IMR-90 (cell line): ENCODE measurements around the gene IFFO2. TPM values are rescaled to one million over a fixed set of nuclear protein-coding genes. Genes with fewer than 3 reads are reported as not detected.

Experiments
- ATAC-seq: fragments of 200-7000 bp; cut with Tn5 transposase; 2 replicates; pipeline ENCODE4 v1.9.1; 2020; ENCODE audit warnings: low read depth, mild to moderate bottlenecking, moderate library complexity
- BruUV-seq: library from RNA; stranded (reverse); fragments of 400-500 nt; replicated peaks from 2 replicates; lab custom pipeline; 2021; lab: Mats Ljungman, UMichigan
- CTCF ChIA-PET: fragments of 300-600 bp; formaldehyde crosslinking; extraction: SDS; loops from one replicate; lab custom pipeline; 2021; ENCODE audit warnings: antibody characterized with exemption; lab: Yijun Ruan, JAX
- POLR2A ChIA-PET: fragments of 300-600 bp; sonication (Branson Sonifier 250); formaldehyde crosslinking; loops from one replicate; lab custom pipeline; 2022; ENCODE audit warnings: antibody characterized with exemption; ENCODE audit not compliant: unreplicated experiment; lab: Charles Lee
- DNase-seq: peaks from one replicate; pipeline ENCODE4 v3.0.0; 2013
- H2AFZ ChIP-seq: replicated peaks from 2 replicates; pipeline ENCODE3; 2013; ENCODE audit warnings: low read length, mild to moderate bottlenecking; ENCODE audit not compliant: poor library complexity
- H2AK5ac ChIP-seq: 2 replicates; pipeline ENCODE4 v1.6.1; 2013; ENCODE audit warnings: low read depth, low read length, inconsistent platforms
- H2AK9ac ChIP-seq: replicated peaks from 2 replicates; pipeline ENCODE3; 2013; ENCODE audit warnings: mild to moderate bottlenecking, low read depth, low read length, moderate library complexity; ENCODE audit not compliant: poor library complexity
- H2BK120ac ChIP-seq: 2 replicates; pipeline ENCODE4 v1.6.1; 2013; ENCODE audit warnings: low read depth, low read length, inconsistent platforms
- H2BK15ac ChIP-seq: 3 replicates; pipeline ENCODE4 v1.6.1; 2013; ENCODE audit warnings: low read depth, low read length, inconsistent platforms
- H2BK20ac ChIP-seq: 2 replicates; pipeline ENCODE4 v1.6.1; 2013; ENCODE audit warnings: low read depth, mild to moderate bottlenecking, inconsistent platforms, low read length, moderate library complexity
- H2BK5ac ChIP-seq: 2 replicates; pipeline ENCODE4 v1.6.1; 2013; ENCODE audit warnings: mild to moderate bottlenecking, low read depth, low read length, inconsistent platforms; ENCODE audit not compliant: poor library complexity, severe bottlenecking
- H3K14ac ChIP-seq: replicated peaks from 2 replicates; pipeline ENCODE4 v1.6.1; 2013; ENCODE audit warnings: low read depth, low read length, inconsistent platforms
- H3K18ac ChIP-seq: 2 replicates; pipeline ENCODE4 v1.6.1; 2013; ENCODE audit warnings: low read depth, low read length, control low read depth
- H3K23ac ChIP-seq: 2 replicates; pipeline ENCODE4 v1.6.1; 2013; ENCODE audit warnings: low read depth, low read length, inconsistent platforms
- H3K27ac ChIP-seq: 2 replicates; pipeline ENCODE4 v1.5.1; 2013; ENCODE audit warnings: mild to moderate bottlenecking, control low read depth, low read length; ENCODE audit not compliant: insufficient read depth
- H3K27me3 ChIP-seq: 2 replicates; pipeline ENCODE4 v1.6.1; 2013; ENCODE audit warnings: low read length; ENCODE audit not compliant: control insufficient read depth, insufficient read depth
- H3K36me3 ChIP-seq: 2 replicates; pipeline ENCODE4 v1.6.1; 2013; ENCODE audit warnings: low read length, mixed read lengths; ENCODE audit not compliant: control insufficient read depth, insufficient read depth
- H3K4ac ChIP-seq: 2 replicates; pipeline ENCODE4 v1.6.1; 2013; ENCODE audit warnings: low read depth, low read length, inconsistent platforms
- H3K4me1 ChIP-seq: 2 replicates; pipeline ENCODE4 v1.6.1; 2013; ENCODE audit warnings: low read length, mixed read lengths; ENCODE audit not compliant: control insufficient read depth, insufficient read depth
- H3K4me2 ChIP-seq: 2 replicates; pipeline ENCODE4 v1.6.1; 2013; ENCODE audit warnings: low read depth, mild to moderate bottlenecking, control low read depth, low read length, moderate library complexity
- H3K4me3 ChIP-seq: 2 replicates; pipeline ENCODE4 v1.5.1; 2013; ENCODE audit warnings: low read depth, mild to moderate bottlenecking, control low read depth, low read length, moderate library complexity; ENCODE audit not compliant: insufficient read depth
- H3K56ac ChIP-seq: 2 replicates; pipeline ENCODE4 v1.6.1; 2013; ENCODE audit warnings: low read length, inconsistent platforms; ENCODE audit not compliant: insufficient read depth; ENCODE audit errors: extremely low read depth
- H3K79me1 ChIP-seq, 2 experiments: 2 replicates each; pipeline ENCODE4 v1.6.1; 2013; ENCODE audit warnings: low read length in 2 of 2, inconsistent platforms in 1 of 2, low read depth in 1 of 2
- H3K9ac ChIP-seq: 2 replicates; pipeline ENCODE4 v1.6.1; 2013; ENCODE audit warnings: low read depth, low read length, control low read depth
- H3K9me1 ChIP-seq: 2 replicates; pipeline ENCODE4 v1.6.1; 2013; ENCODE audit warnings: low read length, inconsistent platforms; ENCODE audit not compliant: insufficient read depth
- H3K9me3 ChIP-seq: 2 replicates; pipeline ENCODE4 v1.6.1; 2013; ENCODE audit warnings: low read length; ENCODE audit not compliant: control insufficient read depth, insufficient read depth
- H4K20me1 ChIP-seq: 2 replicates; pipeline ENCODE4 v1.6.1; 2013; ENCODE audit warnings: low read length, inconsistent platforms; ENCODE audit not compliant: insufficient read depth
- H4K5ac ChIP-seq: 2 replicates; pipeline ENCODE4 v1.6.1; 2013; ENCODE audit warnings: mild to moderate bottlenecking, low read depth, low read length, control low read depth
- H4K8ac ChIP-seq, 2 experiments: 2 replicates each; pipeline ENCODE4 v1.6.1; 2013; ENCODE audit warnings: low read depth in 2 of 2, low read length in 2 of 2, control low read depth in 1 of 2, inconsistent platforms in 1 of 2
- H4K91ac ChIP-seq: 2 replicates; pipeline ENCODE4 v1.6.1; 2013; ENCODE audit warnings: low read depth, low read length, inconsistent platforms; ENCODE audit not compliant: insufficient read depth
- CEBPB ChIP-seq: IDR thresholded peaks from 2 replicates; pipeline ENCODE4 v1.6.1; 2012; ENCODE audit warnings: low read depth, low read length, improper control_type of control experiment
- CHD1 ChIP-seq: IDR thresholded peaks from 2 replicates; pipeline ENCODE4 v1.6.1; 2012; ENCODE audit warnings: low read depth, low read length, improper control_type of control experiment
- ELK1 ChIP-seq: fragments of 150-350 bp; IDR thresholded peaks from 2 replicates; pipeline ENCODE4 v1.6.1; 2016; ENCODE audit warnings: low read depth, mild to moderate bottlenecking, low read length, moderate library complexity, borderline replicate concordance
- FOS ChIP-seq: fragments of 150-350 bp; IDR thresholded peaks from 2 replicates; pipeline ENCODE4 v1.6.1; 2016; ENCODE audit warnings: low read depth, low read length
- MAFK ChIP-seq: IDR thresholded peaks from 2 replicates; pipeline ENCODE4 v1.6.1; 2012; ENCODE audit warnings: low read depth, low read length, improper control_type of control experiment
- MAZ ChIP-seq: IDR thresholded peaks from 2 replicates; pipeline ENCODE4 v1.6.1; 2012; ENCODE audit warnings: low read depth, mild to moderate bottlenecking, low read length, improper control_type of control experiment, moderate library complexity, borderline replicate concordance
- NFE2L2 ChIP-seq: fragments of 150-350 bp; IDR thresholded peaks from 2 replicates; pipeline ENCODE4 v1.6.1; 2016; ENCODE audit warnings: low read depth, mild to moderate bottlenecking, low read length
- RCOR1 ChIP-seq: IDR thresholded peaks from 2 replicates; pipeline ENCODE4 v1.6.1; 2012; ENCODE audit warnings: mild to moderate bottlenecking, low read length, improper control_type of control experiment; ENCODE audit not compliant: insufficient replicate concordance
- RFX5 ChIP-seq: IDR thresholded peaks from 2 replicates; pipeline ENCODE4 v1.8.0; 2012; ENCODE audit warnings: low read depth, mild to moderate bottlenecking, low read length, moderate library complexity
- SMC3 ChIP-seq: fragments of 150-350 bp; IDR thresholded peaks from 2 replicates; pipeline ENCODE4 v1.6.1; 2016; ENCODE audit warnings: low read depth, mild to moderate bottlenecking, antibody characterized with exemption, low read length, moderate library complexity
- WGBS, 2 experiments: methylation state at CpG; one replicate each; pipeline versions ENCODE4 v1.1.5 to v1.1.7; 2013; ENCODE audit warnings: missing lambda C conversion rate in 2 of 2; ENCODE audit not compliant: insufficient read length in 1 of 2; ENCODE audit errors: extremely low coverage in 2 of 2; 5-methylcytosine and 5-hydroxymethylcytosine counted together
- dilution Hi-C: fragments of 300-500 bp; cut with HindIII; formaldehyde crosslinking; loops from one replicate; pipeline ENCODE4 v1.14.3; 2018; ENCODE audit warnings: low sequenced_read_pairs; ENCODE audit not compliant: unreplicated experiment
- in situ Hi-C: fragments of 300-500 bp; cut with MboI; formaldehyde crosslinking; loops from 3 replicates; pipeline ENCODE4 v1.14.3; 2019; ENCODE audit warnings: low sequenced_read_pairs, inconsistent platforms, mixed read lengths
- intact Hi-C: fragments of 100-400 bp; cut with micrococcal nuclease; formaldehyde crosslinking; loops from 2 replicates; pipeline ENCODE4 v1.10.0; 2022
- polyA plus RNA-seq, 3 experiments: library from polyadenylated mRNA; depleted of rRNA; stranded (reverse); fragments of >200 nt; gene quantifications; 2 replicates each; pipeline ENCODE4 v1.2.3, GENCODE V29; 2012; ENCODE audit warnings: low replicate concordance in 1 of 3
- total RNA-seq: library from RNA; depleted of rRNA; stranded (reverse); fragments of >200 nt; gene quantifications from 2 replicates; pipeline ENCODE4 v1.2.3, GENCODE V29; 2012

IFFO2 gene
- total and polyA plus RNA-seq, 2 of the 4 experiments (the other 2 are of a cell fraction): 14.5 to 18.2 TPM

GRCh38 chr1:18977428-18977827, 21.0 kb upstream of the IFFO2 start:
- H3K79me1 ChIP-seq: no peaks in the 10 kb centered on the region
- BruUV-seq: no TSS peak

More at GRCh38 chr1:18977428-18977827, 21.0 kb upstream of the IFFO2 start:
- Histone ChIP-seq H4K8ac (no peak overlapping the region), H3K27ac (no peak overlapping the region), H4K91ac (no peak overlapping the region), H2AK5ac (no peak overlapping the region), H2AK9ac (no peak overlapping the region), H3K14ac (no peak overlapping the region), H3K27me3 (peaks cover 15% of the 10 kb centered on the region), H4K20me1 (no peaks in the 10 kb centered on the region), H3K9ac (no peak overlapping the region), H2BK5ac (no peak overlapping the region), H3K23ac (no peak overlapping the region), H3K4me3 (no peak overlapping the region), H3K4me1 (no peaks in the 10 kb centered on the region), H3K9me3 (peaks cover 12% of the 10 kb centered on the region), H3K36me3 (no peaks in the 10 kb centered on the region), H2AFZ (no peak overlapping the region), H3K9me1 (no peaks in the 10 kb centered on the region), H4K5ac (no peak overlapping the region), H2BK20ac (no peak overlapping the region), H2BK15ac (no peak overlapping the region), H2BK120ac (no peak overlapping the region), H3K18ac (no peak overlapping the region), H3K4ac (no peak overlapping the region), H3K4me2 (no peak overlapping the region), H3K56ac (no peak overlapping the region)
- WGBS, 2 experiments: 31% methylated on average over 2 of the region's 7 CpGs; no CpG with 5 or more reads in 1 of the 2 experiments
- in situ Hi-C loops (no loop called here), intact Hi-C loops (no loop called here), dilution Hi-C loops (no loop called here)
- POLR2A ChIA-PET: no interaction called here
- ATAC-seq (no peak), DNase-seq (no peak)
- TF ChIP-seq MAZ (no peak), ELK1 (no peak), MAFK (no peak), SMC3 (no peak), CEBPB (no peak), RCOR1 (no peak), NFE2L2 (no peak), RFX5 (no peak), FOS (no peak), CHD1 (no peak)
- CTCF ChIA-PET: no interaction called here
